PC-9 (cell line): Measurements from ENCODE around the gene SNX19. TPM values are rescaled to one million over a fixed set of nuclear protein-coding genes. Genes with fewer than 3 reads are reported as not detected.

ENCODE experiments used
- BruUV-seq: library from RNA; stranded (reverse); fragments of 400-500 nt; replicated peaks from 2 replicates; lab custom pipeline; 2021; lab: Mats Ljungman, UMichigan
- CTCF ChIA-PET: fragments of 300-600 bp; sonication (Branson Sonifier 250); formaldehyde crosslinking; loops from one replicate; lab custom pipeline; 2022; ENCODE audit warnings: antibody characterized with exemption; lab: Charles Lee
- POLR2A ChIA-PET: fragments of 300-600 bp; sonication (Branson Sonifier 250); formaldehyde crosslinking; loops from one replicate; lab custom pipeline; 2022; ENCODE audit warnings: antibody characterized with exemption; ENCODE audit not compliant: unreplicated experiment; lab: Charles Lee
- DNase-seq, 2 experiments: peaks; one replicate each; pipeline versions ENCODE4 v3.0.0 to v3.0.0-alpha.2; 2015 to 2022; ENCODE audit warnings: mixed read lengths in 1 of 2
- H2AFZ ChIP-seq: fragments of 200-600 bp; sonication (generic); 2 replicates; pipeline ENCODE4 v1.8.1; 2017; ENCODE audit warnings: antibody characterized with exemption
- H3F3A ChIP-seq: fragments of 200-600 bp; sonication (generic); 2 replicates; pipeline ENCODE4 v1.8.1; 2017; ENCODE audit warnings: antibody characterized with exemption, mild to moderate bottlenecking, low read depth; ENCODE audit not compliant: insufficient read depth
- H3K27ac ChIP-seq: fragments of 200-600 bp; sonication (generic); 2 replicates; pipeline ENCODE4 v1.6.1; 2016; ENCODE audit warnings: mixed run types
- H3K27me3 ChIP-seq: fragments of 200-600 bp; sonication (generic); 2 replicates; pipeline ENCODE4 v1.6.1; 2016; ENCODE audit warnings: low read depth, mixed run types; ENCODE audit not compliant: insufficient read depth
- H3K36me3 ChIP-seq: fragments of 200-600 bp; sonication (generic); 2 replicates; pipeline ENCODE4 v1.6.1; 2016; ENCODE audit warnings: low read depth, mixed run types
- H3K4me1 ChIP-seq: fragments of 200-600 bp; sonication (generic); replicated peaks from 2 replicates; pipeline ENCODE4 v1.6.1; 2016; ENCODE audit warnings: mixed run types; ENCODE audit not compliant: insufficient read depth
- H3K4me2 ChIP-seq: fragments of 200-600 bp; sonication (generic); 2 replicates; pipeline ENCODE4 v1.6.1; 2017; ENCODE audit warnings: mixed run types
- H3K4me3 ChIP-seq: fragments of 200-600 bp; sonication (generic); 2 replicates; pipeline ENCODE4 v1.6.1; 2016; ENCODE audit warnings: mixed run types
- H3K79me2 ChIP-seq: fragments of 200-600 bp; sonication (generic); 2 replicates; pipeline ENCODE4 v1.6.1; 2017; ENCODE audit warnings: low read depth, mixed run types
- H3K9me2 ChIP-seq: fragments of 200-600 bp; sonication (generic); 2 replicates; pipeline ENCODE4 v1.8.1; 2017; ENCODE audit warnings: mild to moderate bottlenecking; ENCODE audit not compliant: insufficient read depth
- H3K9me3 ChIP-seq: fragments of 200-600 bp; sonication (generic); 2 replicates; pipeline ENCODE4 v1.8.1; 2016; ENCODE audit warnings: low read depth; ENCODE audit not compliant: insufficient read depth
- H4K20me1 ChIP-seq: fragments of 200-600 bp; sonication (generic); 2 replicates; pipeline ENCODE4 v1.8.1; 2017; ENCODE audit not compliant: insufficient read depth
- CTCF ChIP-seq: fragments of 200-600 bp; sonication (generic); conservative IDR thresholded peaks from 2 replicates; pipeline ENCODE4 v1.6.1; 2017; ENCODE audit warnings: mixed run types, antibody characterized with exemption, mild to moderate bottlenecking, moderate library complexity
- EZH2 ChIP-seq: fragments of 200-600 bp; sonication (generic); IDR thresholded peaks from 2 replicates; pipeline ENCODE4 v1.8.0; 2017; ENCODE audit warnings: antibody characterized with exemption, low read depth
- intact Hi-C: fragments of 100-400 bp; cut with micrococcal nuclease; formaldehyde crosslinking; loops from one replicate; pipeline ENCODE4 v1.10.0; 2022; ENCODE audit not compliant: unreplicated experiment
- total RNA-seq: library from RNA; stranded (reverse); gene quantifications from 2 replicates; pipeline ENCODE4 v1.2.3, GENCODE V29; 2021

The SNX19 gene
- total RNA-seq, 1 experiment from 2014 or later = 43.5 TPM

- Histone ChIP-seq H3K27ac (no peak overlapping the region), H3K4me3 (no peak overlapping the region), H3K79me2 (no peaks in the 10 kb centered on the region), H3K4me2 (no peak overlapping the region), H2AFZ (no peak overlapping the region), H3K36me3 (no peaks in the 10 kb centered on the region), H3K9me2 (no peaks in the 10 kb centered on the region), H3K4me1 (0 out of 2 replicates have a peak, but pooled peaks cover 4% of the 10 kb centered on the region), H3F3A (no peaks in the 10 kb centered on the region), H3K9me3 (no peaks in the 10 kb centered on the region), H4K20me1 (no peaks in the 10 kb centered on the region), H3K27me3 (no peaks in the 10 kb centered on the region)
- BruUV-seq = no TSS peak
- no peak for TF ChIP-seq CTCF
- intact Hi-C loops = no loop called here
- ChIA-PET CTCF (no interaction called here), POLR2A (no interaction called here)
- no peak for DNase-seq
Observed at GRCh38 chr11:130830566-130830965, 85.7 kb downstream of the SNX19 start.

DNA sequence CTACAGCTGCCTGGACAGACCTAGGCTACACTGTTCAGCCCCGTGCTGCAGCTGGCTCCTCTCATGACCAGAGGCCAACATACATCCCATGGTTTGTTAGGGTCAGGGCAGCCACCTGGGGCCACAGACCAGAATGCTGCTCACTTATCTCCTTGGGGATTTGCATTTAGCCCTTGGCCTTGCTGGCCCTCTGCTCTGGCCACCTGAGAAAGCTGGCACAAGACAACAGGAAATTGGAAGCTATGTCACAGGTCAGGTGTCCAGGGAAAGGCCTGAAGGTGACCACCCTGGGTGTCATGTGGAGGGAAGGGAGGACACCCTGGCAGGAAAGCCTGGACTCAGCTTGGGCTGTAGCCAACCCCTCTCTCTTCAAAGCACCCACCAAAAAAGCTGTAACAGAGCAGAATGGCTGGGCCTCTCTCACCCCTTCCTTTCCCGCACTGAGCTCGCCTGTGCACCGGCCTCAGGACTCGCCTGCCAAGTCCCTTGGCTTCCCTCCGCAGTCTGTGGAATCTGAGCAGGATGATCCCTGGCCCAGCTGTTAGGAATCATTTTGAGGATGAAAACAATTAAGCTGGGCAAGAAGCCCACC is 86.3 kb downstream of the SNX19 start:
- H2AFZ ChIP-seq = no peak overlapping the region
- H3K27me3 ChIP-seq = no peaks in the 10 kb centered on the region
- no peaks in the 10 kb centered on the region for H3K79me2 ChIP-seq
- intact Hi-C loops = loop anchor here (2.0 to 10.0 kb wide), 3 partner anchors 31 to 303 kb away; no protein-coding TSS in a partner anchor
- H4K20me1 ChIP-seq = no peaks in the 10 kb centered on the region
- ChIA-PET CTCF (no interaction called here), POLR2A (no interaction called here)
- no peak for TF ChIP-seq EZH2
- no peak for TF ChIP-seq CTCF
- H3K9me2 ChIP-seq = no peaks in the 10 kb centered on the region
- H3K27ac ChIP-seq = no peak overlapping the region
- BruUV-seq = no TSS peak
- 0 out of 2 replicates have a peak, but pooled peaks cover 4% of the 10 kb centered on the region for H3K4me1 ChIP-seq
- no peaks in the 10 kb centered on the region for H3F3A ChIP-seq
- H3K4me3 ChIP-seq = no peak overlapping the region
- no peak overlapping the region for H3K4me2 ChIP-seq
- H3K9me3 ChIP-seq = no peaks in the 10 kb centered on the region
- DNase-seq = no peak
- H3K36me3 ChIP-seq = no peaks in the 10 kb centered on the region

DNA sequence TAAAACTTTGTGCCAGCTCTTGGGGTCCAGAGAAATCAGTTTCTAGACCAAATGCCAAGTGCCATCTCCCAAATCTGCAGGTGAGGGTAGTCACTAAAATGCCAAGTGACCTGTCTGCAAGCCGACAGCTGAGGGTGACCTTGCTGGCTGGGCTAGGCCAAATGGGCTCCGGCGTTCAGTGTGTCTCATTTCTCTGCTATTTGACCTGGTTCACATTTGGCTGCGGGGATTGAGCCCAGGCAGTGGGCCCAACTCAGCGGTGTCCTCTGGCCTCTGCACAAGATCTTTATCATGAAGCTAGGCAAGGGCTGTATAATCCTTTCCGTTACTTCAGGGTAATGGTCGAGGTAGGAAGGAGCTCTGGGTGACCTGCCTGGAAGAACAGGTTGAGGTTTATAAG is 87.5 kb downstream of the SNX19 start:
- no peak overlapping the region for H3K27ac ChIP-seq
- H3K4me1 ChIP-seq = 0 out of 2 replicates have a peak, but pooled peaks cover 4% of the 10 kb centered on the region
- no peaks in the 10 kb centered on the region for H4K20me1 ChIP-seq
- no peak overlapping the region for H3K4me3 ChIP-seq
- H3K9me2 ChIP-seq = no peaks in the 10 kb centered on the region
- H3K79me2 ChIP-seq = no peaks in the 10 kb centered on the region
- CTCF ChIA-PET = no interaction called here
- no peak overlapping the region for H3K4me2 ChIP-seq
- no peaks in the 10 kb centered on the region for H3K27me3 ChIP-seq
- POLR2A ChIA-PET = no interaction called here
- no peaks in the 10 kb centered on the region for H3K9me3 ChIP-seq
- no peak for TF ChIP-seq CTCF
- no peak for TF ChIP-seq EZH2
- H3F3A ChIP-seq = no peaks in the 10 kb centered on the region
- DNase-seq = no peak
- no peaks in the 10 kb centered on the region for H3K36me3 ChIP-seq
- no peak overlapping the region for H2AFZ ChIP-seq
- intact Hi-C loops = loop anchor here (2.0 to 10.0 kb wide), 3 partner anchors 32 to 301 kb away; no protein-coding TSS in a partner anchor
- BruUV-seq = no TSS peak
